HEK293T (cell line): ENCODE data around the gene MRPS2.

Experiments
- CTCF ChIA-PET: fragments of 350-600 bp; formaldehyde crosslinking; extraction: SDS; loops from one replicate; lab custom pipeline; 2021; ENCODE audit warnings: antibody characterized with exemption, inconsistent platforms; lab: Yijun Ruan, JAX
- POLR2A ChIA-PET: fragments of 350-600 bp; formaldehyde crosslinking; extraction: SDS; loops from one replicate; lab custom pipeline; 2020; ENCODE audit warnings: antibody characterized with exemption, inconsistent platforms; lab: Yijun Ruan, JAX
- DNase-seq: peaks from one replicate; pipeline ENCODE4 v3.0.0; 2012; ENCODE audit warnings: mixed read lengths; ENCODE audit errors: extremely low spot score
- ARNT ChIP-seq: fragments of 450-650 bp; IDR thresholded peaks from 2 replicates; pipeline ENCODE4 v1.6.1; 2017; ENCODE audit warnings: mild to moderate bottlenecking
- BHLHE40 ChIP-seq: fragments of 450-650 bp; IDR thresholded peaks from 2 replicates; pipeline ENCODE4 v1.6.1; 2016; ENCODE audit warnings: mild to moderate bottlenecking, moderate library complexity, borderline replicate concordance
- CTBP1 ChIP-seq: fragments of 450-650 bp; IDR thresholded peaks from 2 replicates; pipeline ENCODE4 v1.6.1; 2016; ENCODE audit warnings: borderline replicate concordance
- ELF4 ChIP-seq: fragments of 450-650 bp; IDR thresholded peaks from 2 replicates; pipeline ENCODE4 v1.6.1; 2017; ENCODE audit warnings: antibody characterized with exemption
- FOXA1 ChIP-seq: fragments of 450-650 bp; IDR thresholded peaks from 2 replicates; pipeline ENCODE4 v1.6.1; 2016; ENCODE audit warnings: mild to moderate bottlenecking
- FOXK2 ChIP-seq: fragments of 450-650 bp; IDR thresholded peaks from 2 replicates; pipeline ENCODE4 v1.6.1; 2016; ENCODE audit warnings: mild to moderate bottlenecking
- FOXM1 ChIP-seq: fragments of 450-650 bp; IDR thresholded peaks from 2 replicates; pipeline ENCODE4 v1.6.1; 2017; ENCODE audit warnings: mild to moderate bottlenecking, borderline replicate concordance
- HDGF ChIP-seq: fragments of 450-650 bp; IDR thresholded peaks from 2 replicates; pipeline ENCODE4 v1.6.1; 2017; ENCODE audit warnings: antibody characterized with exemption, borderline replicate concordance
- L3MBTL2 ChIP-seq: fragments of 450-650 bp; conservative IDR thresholded peaks from 2 replicates; pipeline ENCODE4 v1.6.1; 2016; ENCODE audit warnings: mild to moderate bottlenecking
- LEF1 ChIP-seq: fragments of 450-650 bp; IDR thresholded peaks from 2 replicates; pipeline ENCODE4 v1.6.1; 2017; ENCODE audit warnings: mild to moderate bottlenecking, borderline replicate concordance
- NFRKB ChIP-seq: fragments of 450-650 bp; IDR thresholded peaks from 2 replicates; pipeline ENCODE4 v1.6.1; 2016; ENCODE audit warnings: mild to moderate bottlenecking, moderate library complexity
- PKNOX1 ChIP-seq: fragments of 450-650 bp; IDR thresholded peaks from 2 replicates; pipeline ENCODE4 v1.6.1; 2016
- SP1 ChIP-seq: fragments of 450-650 bp; IDR thresholded peaks from 2 replicates; pipeline ENCODE4 v1.6.1; 2017
- SUZ12 ChIP-seq: fragments of 450-650 bp; IDR thresholded peaks from 2 replicates; pipeline ENCODE4 v1.6.1; 2016; ENCODE audit warnings: mild to moderate bottlenecking
- TARDBP ChIP-seq: fragments of 450-650 bp; IDR thresholded peaks from 2 replicates; pipeline ENCODE4 v1.6.1; 2016
- ZNF384 ChIP-seq: fragments of 450-650 bp; IDR thresholded peaks from 2 replicates; pipeline ENCODE4 v1.6.1; 2016

Gene MRPS2

GRCh38 chr9:135485832-135486231 is 14.7 kb upstream of the MRPS2 start:
- CTCF ChIA-PET, result interaction anchor here (0.6 kb wide), 2 partner anchors 11 to 887 kb away, joined by 3 read pairs; no protein-coding TSS in a partner anchor

GRCh38 chr9:135486267-135487065 is 14.0 kb upstream of the MRPS2 start:
- CTCF ChIA-PET, result interaction anchor here (0.6 kb wide), 1 partner anchor 10 kb away, joined by 3 read pairs; no protein-coding TSS in a partner anchor
- POLR2A ChIA-PET, result no interaction called here
- no peak for DNase-seq
- TF ChIP-seq FOXA1, result no peak
- no peak for TF ChIP-seq CTBP1

More at GRCh38 chr9:135485832-135486231, 14.7 kb upstream of the MRPS2 start:
- TF ChIP-seq PKNOX1, result no peak
- no peak for TF ChIP-seq SUZ12
- no peak for TF ChIP-seq L3MBTL2
- no peak for TF ChIP-seq LEF1
- no peak for TF ChIP-seq CTBP1
- TF ChIP-seq TARDBP, result no peak
- no peak for TF ChIP-seq HDGF
- TF ChIP-seq ARNT, result no peak
- no peak for TF ChIP-seq NFRKB
- no peak for TF ChIP-seq ZNF384
- TF ChIP-seq FOXK2, result no peak
- no peak for TF ChIP-seq SP1
- POLR2A ChIA-PET, result no interaction called here
- DNase-seq, result no peak

GRCh38 chr9:135487281-135488012 is 13.0 kb upstream of the MRPS2 start:
- no peak for TF ChIP-seq ZNF384
- no peak for TF ChIP-seq BHLHE40
- TF ChIP-seq PKNOX1, result no peak
- no peak for TF ChIP-seq CTBP1
- no peak for TF ChIP-seq SUZ12
- TF ChIP-seq ARNT, result no peak
- TF ChIP-seq FOXM1, result no peak
- TF ChIP-seq LEF1, result no peak
- TF ChIP-seq ELF4, result no peak
- no peak for TF ChIP-seq SP1
- no peak for TF ChIP-seq FOXK2
- no peak for TF ChIP-seq FOXA1
- TF ChIP-seq TARDBP, result no peak
- TF ChIP-seq HDGF, result no peak
- DNase-seq, result no peak
- ChIA-PET POLR2A (no interaction called here), CTCF (no interaction called here)

- no peak for DNase-seq
- ChIA-PET CTCF (no interaction called here), POLR2A (no interaction called here)
- TF ChIP-seq ZNF384, result no peak
- no peak for TF ChIP-seq NFRKB
- no peak for TF ChIP-seq PKNOX1
- TF ChIP-seq L3MBTL2, result no peak
- TF ChIP-seq TARDBP, result no peak
- no peak for TF ChIP-seq FOXM1
- no peak for TF ChIP-seq SP1
- TF ChIP-seq LEF1, result no peak
- TF ChIP-seq HDGF, result no peak
- TF ChIP-seq ELF4, result no peak
- TF ChIP-seq ARNT, result no peak
- TF ChIP-seq SUZ12, result no peak
- no peak for TF ChIP-seq FOXA1
- TF ChIP-seq BHLHE40, result no peak
- TF ChIP-seq CTBP1, result no peak
- TF ChIP-seq FOXK2, result no peak
Measured at GRCh38 chr9:135488013-135488330, 12.5 kb upstream of the MRPS2 start.

- ChIA-PET POLR2A (no interaction called here), CTCF (no interaction called here)
- DNase-seq, result no peak
- no peak for TF ChIP-seq SP1
- no peak for TF ChIP-seq ARNT
- no peak for TF ChIP-seq PKNOX1
Measured at GRCh38 chr9:135488527-135488926, 12.0 kb upstream of the MRPS2 start.

GRCh38 chr9:135489188-135489906 is 11.1 kb upstream of the MRPS2 start:
- CTCF ChIA-PET, result no interaction called here
- TF ChIP-seq FOXM1, result no peak
- no peak for TF ChIP-seq ZNF384
- DNase-seq, result no peak
- POLR2A ChIA-PET, result no interaction called here
